Fibroblast of the aortic adventitia (primary cell): Measurements from ENCODE around the gene LPAR2. TPM values are rescaled to one million over a fixed set of nuclear protein-coding genes. Genes with fewer than 3 reads are reported as not detected.
"Not testable (repeated sequence)": the region's sequence is repeated elsewhere in the genome, so short reads cannot be mapped to it uniquely, and the experiment has no call there.

Experiments
- DNase-seq: peaks from one replicate; pipeline ENCODE4 v3.0.0-alpha.2; 2010; ENCODE audit warnings: low read depth
- H3K4me3 ChIP-seq: 2 replicates; pipeline ENCODE4 v1.5.1; 2011; ENCODE audit warnings: low read depth, mild to moderate bottlenecking, control low read depth, low read length, moderate library complexity
- total RNA-seq: library from RNA; depleted of rRNA; stranded (reverse); fragments of >200 nt; gene quantifications from 2 replicates; pipeline ENCODE4 v1.2.3, GENCODE V29; 2012; ENCODE audit warnings: low replicate concordance
- TF ChIP-seq, protein P1 (sequence below): IDR thresholded peaks from 2 replicates; pipeline ENCODE4 v1.5.1; 2011; ENCODE audit warnings: mild to moderate bottlenecking, low read length, control low read depth, inconsistent platforms; ENCODE audit not compliant: insufficient read depth

The LPAR2 gene
- total RNA-seq, result 0.33 and 1.1 TPM in 2 replicates

DNA sequence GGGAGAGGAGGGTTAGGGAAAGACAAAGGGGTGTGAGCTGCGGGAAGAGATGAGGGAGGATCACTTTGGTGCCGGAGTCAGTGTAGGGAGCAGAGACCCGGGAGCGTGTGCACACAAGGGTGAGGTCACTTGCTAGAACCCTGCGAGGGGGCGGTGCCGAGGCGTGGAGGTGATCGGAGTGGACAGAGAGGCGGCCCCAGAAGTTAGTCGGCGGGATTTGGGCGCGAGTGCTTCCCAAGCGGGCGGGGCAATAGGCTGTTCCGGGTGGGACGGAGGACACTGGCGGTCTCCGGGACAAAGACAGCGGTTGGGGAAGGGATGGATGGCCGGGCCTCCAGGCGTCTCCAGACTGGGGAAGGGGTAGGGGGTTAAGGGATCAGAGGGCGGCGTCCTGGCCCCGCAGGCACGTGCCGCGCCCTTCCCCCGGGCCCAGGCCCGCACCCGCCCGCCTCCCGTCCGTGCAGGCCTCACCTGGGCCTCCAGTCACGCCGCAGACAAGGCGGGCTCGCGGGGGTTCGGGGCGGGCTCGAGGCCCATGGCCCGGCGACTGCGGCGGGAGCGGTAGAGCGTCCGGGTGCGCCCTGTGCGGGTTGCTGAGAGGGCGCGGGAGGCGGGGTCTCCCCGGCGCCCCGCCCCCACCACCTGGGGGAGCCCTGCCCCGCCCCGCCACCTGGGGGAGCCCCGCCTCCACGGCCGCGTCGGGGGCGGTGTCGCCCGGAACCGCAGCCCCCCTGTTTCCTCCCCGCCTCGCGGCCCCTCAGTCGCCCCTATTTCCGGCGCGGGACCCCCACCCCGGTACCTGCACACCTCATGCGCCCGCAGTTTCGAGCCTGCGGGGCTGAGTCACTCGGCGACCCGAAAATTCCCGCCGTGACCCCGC is at the start of gene LPAR2:
LPAR2 (minus strand) TSS at position 600 of the 880 bp plus-strand sequence. CDS start 945 bp downstream, outside the sequence.
- TF ChIP-seq, protein P1, sequence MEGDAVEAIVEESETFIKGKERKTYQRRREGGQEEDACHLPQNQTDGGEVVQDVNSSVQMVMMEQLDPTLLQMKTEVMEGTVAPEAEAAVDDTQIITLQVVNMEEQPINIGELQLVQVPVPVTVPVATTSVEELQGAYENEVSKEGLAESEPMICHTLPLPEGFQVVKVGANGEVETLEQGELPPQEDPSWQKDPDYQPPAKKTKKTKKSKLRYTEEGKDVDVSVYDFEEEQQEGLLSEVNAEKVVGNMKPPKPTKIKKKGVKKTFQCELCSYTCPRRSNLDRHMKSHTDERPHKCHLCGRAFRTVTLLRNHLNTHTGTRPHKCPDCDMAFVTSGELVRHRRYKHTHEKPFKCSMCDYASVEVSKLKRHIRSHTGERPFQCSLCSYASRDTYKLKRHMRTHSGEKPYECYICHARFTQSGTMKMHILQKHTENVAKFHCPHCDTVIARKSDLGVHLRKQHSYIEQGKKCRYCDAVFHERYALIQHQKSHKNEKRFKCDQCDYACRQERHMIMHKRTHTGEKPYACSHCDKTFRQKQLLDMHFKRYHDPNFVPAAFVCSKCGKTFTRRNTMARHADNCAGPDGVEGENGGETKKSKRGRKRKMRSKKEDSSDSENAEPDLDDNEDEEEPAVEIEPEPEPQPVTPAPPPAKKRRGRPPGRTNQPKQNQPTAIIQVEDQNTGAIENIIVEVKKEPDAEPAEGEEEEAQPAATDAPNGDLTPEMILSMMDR, result no peak
- peak within 1 kb of the TSS; percentile 5 for H3K4me3 ChIP-seq
- DNase-seq, result no peak

DNA sequence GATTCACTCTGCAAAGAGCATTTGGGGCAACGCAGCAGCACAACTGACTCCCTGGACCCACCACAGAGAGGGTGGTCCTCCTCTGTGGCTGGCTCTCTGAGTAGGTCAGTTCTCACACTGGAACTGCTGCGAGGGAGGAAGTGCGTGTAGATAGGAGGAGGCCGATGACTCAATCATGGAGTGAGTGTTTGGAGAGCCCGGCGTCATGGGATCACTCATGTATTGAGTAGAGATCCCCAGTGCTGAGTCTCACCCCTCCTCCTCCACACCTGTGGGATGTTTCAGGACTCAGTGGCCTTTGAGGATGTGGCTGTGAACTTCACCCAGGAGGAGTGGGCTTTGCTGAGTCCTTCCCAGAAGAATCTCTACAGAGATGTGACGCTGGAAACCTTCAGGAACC is 49.6 kb upstream of the LPAR2 start:
- TF ChIP-seq, protein P1, result no peak
- H3K4me3 ChIP-seq, result no peak overlapping the region
- no peak for DNase-seq

DNA sequence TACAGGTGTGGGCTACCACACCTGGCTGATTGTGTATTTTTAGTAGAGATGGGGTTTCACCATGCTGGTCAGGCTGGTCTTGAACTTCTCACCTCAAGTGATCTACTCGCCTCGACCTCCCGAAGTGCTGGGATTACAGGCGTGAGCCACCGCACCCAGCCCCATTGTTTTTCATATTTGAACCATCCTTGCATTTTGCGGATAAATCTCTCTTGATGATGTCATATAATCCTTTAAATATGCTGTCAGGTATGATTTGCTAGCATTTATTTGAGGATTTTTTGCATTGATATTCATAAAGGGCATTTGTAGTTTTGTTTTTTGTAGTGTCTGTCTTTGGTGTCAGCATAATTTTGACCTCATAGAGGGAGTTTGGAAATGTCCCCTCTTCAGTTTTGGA is 46.3 kb upstream of the LPAR2 start:
- TF ChIP-seq, protein P1, result no peak
- H3K4me3 ChIP-seq, result no peak overlapping the region
- no peak for DNase-seq

DNA sequence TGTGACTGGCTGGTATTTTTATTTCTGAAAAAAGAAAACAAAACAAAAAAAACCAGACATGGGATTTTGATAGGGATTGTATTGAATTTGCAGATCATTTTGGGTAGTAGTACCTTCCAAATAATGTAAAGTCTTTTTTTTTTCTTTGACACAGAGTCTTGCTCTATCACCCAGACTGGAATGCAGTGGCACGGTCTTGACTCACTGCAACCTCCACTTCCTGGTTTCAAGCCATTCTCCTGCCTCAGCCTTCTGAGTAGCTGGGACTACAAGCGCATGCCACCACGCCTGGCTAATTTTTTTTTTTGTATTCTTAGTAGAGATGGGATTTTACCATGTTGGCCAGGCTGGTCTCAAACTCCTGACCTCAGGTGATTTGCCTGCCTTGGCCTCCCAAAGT is 44.8 kb upstream of the LPAR2 start:
- TF ChIP-seq, protein P1, result no peak
- DNase-seq, result no peak

DNA sequence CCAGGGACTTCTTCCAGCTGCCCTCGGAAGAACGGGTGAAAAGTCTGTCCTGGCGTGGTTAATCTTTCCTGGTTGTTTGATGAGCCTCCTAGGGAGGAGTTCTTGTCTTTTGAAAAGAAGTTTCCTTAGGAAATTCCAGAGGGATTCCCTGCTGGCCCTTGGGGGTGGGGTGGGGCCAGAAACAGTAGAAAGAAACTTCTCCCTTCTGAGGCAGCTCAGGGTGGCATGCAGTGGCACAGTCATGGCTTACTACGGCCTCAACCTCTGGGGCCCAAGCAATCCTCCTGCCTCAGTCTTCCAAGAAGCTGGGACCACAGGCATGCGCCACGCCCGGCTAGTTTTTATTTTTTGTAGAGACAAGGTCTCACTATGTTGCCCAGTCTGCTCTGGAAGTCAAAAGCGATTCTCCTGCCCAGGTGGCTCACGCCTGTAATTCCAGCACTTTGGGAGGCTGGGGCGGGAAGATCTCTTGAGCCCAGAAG is 42.1 kb upstream of the LPAR2 start:
- peak overlapping the region; percentile 87 for H3K4me3 ChIP-seq
- no peak for DNase-seq
- TF ChIP-seq, protein P1, result no peak

More for the DNA sequence above, 44.8 kb upstream of the LPAR2 start:
- H3K4me3 ChIP-seq, result no peak overlapping the region

DNA sequence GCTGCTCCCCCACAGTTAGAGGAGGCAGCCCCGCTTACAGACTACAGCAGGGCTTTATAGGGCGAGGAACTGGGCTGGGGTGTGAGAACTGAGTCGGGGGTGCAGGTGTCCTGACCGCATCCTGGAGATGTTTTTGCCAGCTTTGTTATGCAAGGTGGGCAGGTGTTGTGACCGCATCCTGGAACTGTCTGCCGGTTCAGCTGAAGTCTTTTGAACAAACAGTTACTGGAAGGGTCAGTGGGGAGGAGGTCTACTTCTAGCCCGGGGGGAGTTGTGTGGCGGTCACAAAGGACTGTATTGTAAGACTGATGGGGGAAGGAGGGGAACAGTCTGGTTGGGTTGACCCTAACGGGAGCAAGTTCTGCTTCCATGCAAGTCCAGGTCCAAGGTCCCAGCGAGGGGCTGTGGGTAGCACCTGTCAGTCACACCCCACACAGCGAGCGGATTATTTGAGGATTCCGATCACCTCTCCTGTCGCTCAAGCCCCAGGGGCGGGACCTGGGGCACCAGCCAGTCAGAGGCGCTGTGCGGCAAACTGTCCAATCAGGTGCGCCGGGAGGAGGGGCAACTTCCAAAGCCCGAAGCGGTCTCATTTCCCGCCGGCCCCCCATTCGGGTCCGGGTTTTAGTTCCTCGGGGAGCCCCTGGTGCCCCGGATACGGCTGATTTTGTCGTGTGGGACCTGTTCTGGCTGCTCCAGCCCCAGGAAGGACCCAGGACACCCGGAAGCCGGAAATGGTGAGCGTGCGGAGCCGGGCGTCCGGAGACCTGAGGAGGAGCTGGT is 40.4 kb upstream of the LPAR2 start, which contains the start of gene ZNF101:
ZNF101 (plus strand) TSS at position 610 of the 783 bp plus-strand sequence; CDS start at position 735, 125 bp downstream.
- DNase-seq, result peak; percentile 85
- peak within 1 kb of the TSS; percentile 87 for H3K4me3 ChIP-seq
- TF ChIP-seq, protein P1, result no peak

DNA sequence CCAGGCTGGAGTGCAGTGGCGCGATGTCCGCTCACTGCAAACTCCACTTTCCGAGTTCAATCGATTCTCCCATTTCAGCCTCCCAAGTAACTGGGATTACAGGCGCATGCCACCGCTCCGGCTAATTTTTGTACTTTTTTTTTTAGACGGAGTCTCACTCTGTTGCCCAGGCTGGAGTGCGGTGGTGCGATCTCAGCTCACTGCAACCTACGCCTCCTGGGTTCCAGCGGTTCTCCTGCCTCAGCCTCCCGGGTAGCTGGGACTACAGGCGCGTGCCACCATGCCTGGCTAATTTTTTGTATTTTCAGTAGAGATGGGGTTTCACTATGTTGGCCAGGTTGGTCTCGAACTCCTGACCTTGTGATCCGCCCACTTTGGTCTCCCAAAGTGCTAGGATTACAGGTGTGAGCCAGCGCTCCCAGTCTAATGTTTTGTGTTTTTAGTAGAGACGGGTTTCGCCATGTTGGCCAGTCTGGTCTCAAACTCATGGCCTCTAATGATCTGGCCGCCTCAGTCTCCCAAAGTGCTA is 37.5 kb upstream of the LPAR2 start:
- not testable (repeated sequence) for H3K4me3 ChIP-seq, DNase-seq
